ENCODE data around the gene TDRD10. TPM values are rescaled to one million over a fixed set of nuclear protein-coding genes. Genes with fewer than 3 reads are reported as not detected.

The TDRD10 gene
- total RNA-seq, 1 donor from 2014 or later, result 1.0 TPM

DNA sequence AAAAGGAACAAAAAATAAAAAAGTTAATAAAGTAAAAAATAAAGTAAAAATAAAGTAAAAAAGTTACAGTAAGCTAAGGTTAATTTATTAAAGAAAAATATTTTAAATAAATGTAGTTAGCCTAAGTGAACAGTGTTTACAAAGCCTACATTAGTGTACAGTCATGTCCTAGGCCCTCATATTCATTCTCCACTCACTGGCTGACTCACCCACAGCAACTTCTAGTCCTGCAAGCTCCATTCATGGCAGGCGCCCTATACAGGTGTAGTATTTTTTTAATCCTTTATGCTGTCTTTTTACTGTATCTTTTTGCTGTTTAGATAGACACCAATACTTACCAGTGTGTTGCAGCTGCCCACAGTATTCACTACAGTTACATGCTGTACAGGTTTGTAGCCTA, 93.6 kb downstream of the TDRD10 start:
- Histone ChIP-seq H3K9ac (ENCODE audit: low read depth in 1 of 3, low read length in 3 of 3) (no peak overlapping the region), H3K9me3 (ENCODE audit: control insufficient read depth in 3 of 3, low read length in 3 of 3) (no peaks in the 10 kb centered on the region), H3K27ac (ENCODE audit: low read depth, low read length) (no peak overlapping the region), H3K4me3 (ENCODE audit: low read length in 3 of 3) (no peak overlapping the region), H3K27me3 (ENCODE audit: control insufficient read depth in 3 of 3, insufficient read depth in 3 of 3, low read length in 3 of 3) (no peaks in the 10 kb centered on the region), H3K36me3 (ENCODE audit: control insufficient read depth in 3 of 3, insufficient read depth in 3 of 3, low read length in 3 of 3) (peaks cover 39 to 73% (median 73%) of the 10 kb centered on the region in 3 donors), H3K4me1 (ENCODE audit: control insufficient read depth in 3 of 3, insufficient read depth in 3 of 3, low read length in 3 of 3) (peaks cover 0 to 7% (median 6%) of the 10 kb centered on the region in 3 donors)

Other genes starting within 250 kb of the TDRD10 start
- 98.6 TPM for gene HAX1, start 229.6 kb upstream of the TDRD10 start, total RNA-seq
- gene AQP10, start 181.1 kb upstream of the TDRD10 start, total RNA-seq, result not detected
- gene ATP8B2, start 176.7 kb upstream of the TDRD10 start, total RNA-seq, result 23.0 TPM
- 5.2 TPM for gene IL6R, start 96.9 kb upstream of the TDRD10 start, total RNA-seq
- gene SHE, start 193 bp downstream of the TDRD10 start, total RNA-seq, result 8.4 TPM
- gene UBE2Q1, start 56.4 kb downstream of the TDRD10 start, total RNA-seq, result 15.1 TPM
- under 0.01 TPM for gene CHRNB2, start 65.6 kb downstream of the TDRD10 start, total RNA-seq
- gene ADAR, start 106.0 kb downstream of the TDRD10 start, total RNA-seq, result 32.4 TPM